DOHH2 (cell line): ENCODE results near the gene DCDC1.

Experiments used
- EZH2phosphoT487 ChIP-seq: fragments of 200-600 bp; sonication (generic); IDR thresholded peaks from 2 replicates; pipeline ENCODE4 v1.6.1; 2017; ENCODE audit warnings: borderline replicate concordance, mild to moderate bottlenecking, antibody characterized with exemption, low read length, moderate library complexity, mixed read lengths
- TF ChIP-seq, protein P1 (sequence below): fragments of 200-600 bp; sonication (generic); IDR thresholded peaks from one replicate; pipeline ENCODE4 v1.5.1; 2014; ENCODE audit warnings: antibody characterized with exemption, mild to moderate bottlenecking, low read depth, low read length; ENCODE audit not compliant: poor library complexity, severe bottlenecking

DNA sequence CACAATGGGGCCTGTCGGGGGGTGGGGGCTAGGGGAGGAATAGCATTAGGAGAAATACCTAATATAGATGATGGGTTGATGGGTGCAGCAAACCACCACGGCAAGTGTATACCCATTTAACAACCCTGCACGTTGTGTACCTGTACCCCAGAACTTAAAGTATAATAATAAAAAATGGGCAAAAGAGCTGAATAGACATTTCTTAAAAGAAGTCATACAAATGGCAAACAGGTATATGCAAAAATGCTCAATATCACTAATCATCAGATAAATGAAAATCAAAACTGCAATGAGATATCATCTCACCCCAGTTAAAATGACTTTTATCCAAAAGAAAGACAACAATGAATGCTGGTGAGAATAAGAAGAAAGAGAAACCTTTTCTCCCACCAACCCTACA lies 419.7 kb downstream of the DCDC1 start:
- TF ChIP-seq, protein P1, sequence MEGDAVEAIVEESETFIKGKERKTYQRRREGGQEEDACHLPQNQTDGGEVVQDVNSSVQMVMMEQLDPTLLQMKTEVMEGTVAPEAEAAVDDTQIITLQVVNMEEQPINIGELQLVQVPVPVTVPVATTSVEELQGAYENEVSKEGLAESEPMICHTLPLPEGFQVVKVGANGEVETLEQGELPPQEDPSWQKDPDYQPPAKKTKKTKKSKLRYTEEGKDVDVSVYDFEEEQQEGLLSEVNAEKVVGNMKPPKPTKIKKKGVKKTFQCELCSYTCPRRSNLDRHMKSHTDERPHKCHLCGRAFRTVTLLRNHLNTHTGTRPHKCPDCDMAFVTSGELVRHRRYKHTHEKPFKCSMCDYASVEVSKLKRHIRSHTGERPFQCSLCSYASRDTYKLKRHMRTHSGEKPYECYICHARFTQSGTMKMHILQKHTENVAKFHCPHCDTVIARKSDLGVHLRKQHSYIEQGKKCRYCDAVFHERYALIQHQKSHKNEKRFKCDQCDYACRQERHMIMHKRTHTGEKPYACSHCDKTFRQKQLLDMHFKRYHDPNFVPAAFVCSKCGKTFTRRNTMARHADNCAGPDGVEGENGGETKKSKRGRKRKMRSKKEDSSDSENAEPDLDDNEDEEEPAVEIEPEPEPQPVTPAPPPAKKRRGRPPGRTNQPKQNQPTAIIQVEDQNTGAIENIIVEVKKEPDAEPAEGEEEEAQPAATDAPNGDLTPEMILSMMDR: no peak
- TF ChIP-seq EZH2phosphoT487: no peak
